SU-DHL-6 (cell line): ENCODE measurements around the gene MMP8.

ENCODE experiments used
- CTCF ChIP-seq: fragments of 200-600 bp; sonication (generic); IDR thresholded peaks from one replicate; pipeline ENCODE4 v1.5.1; 2017; ENCODE audit warnings: antibody characterized with exemption, mild to moderate bottlenecking, low read length, moderate library complexity; ENCODE audit not compliant: insufficient read depth, poor library complexity, severe bottlenecking
- EZH2phosphoT487 ChIP-seq: fragments of 200-600 bp; sonication (generic), shearing (Covaris generic); conservative IDR thresholded peaks from 2 replicates; pipeline ENCODE4 v1.6.1; 2018; ENCODE audit warnings: mild to moderate bottlenecking, antibody characterized with exemption, low read length, moderate library complexity, mixed read lengths

- TF ChIP-seq CTCF (no peak), EZH2phosphoT487 (no peak)
These were observed 16.1 kb downstream of the MMP8 start for GRCh38 chr11:102708654-102709053.
